Right ventricle myocardium inferior (tissue), 1 donor: ENCODE measurements around the gene SASH1. TPM values are rescaled to one million over a fixed set of nuclear protein-coding genes. Genes with fewer than 3 reads are reported as not detected.
A peak's percentile ranks its signal among the peaks of the same experiment; 100 is the strongest.

ENCODE experiments used
- ATAC-seq: fragments of 200-7000 bp; cut with Tn5 transposase; one replicate; pipeline ENCODE4 v1.9.1; 2020; ENCODE audit warnings: mild to moderate bottlenecking, moderate library complexity
- DNase-seq: peaks from one replicate; pipeline ENCODE4 v3.0.0; 2021; ENCODE audit errors: missing footprints
- intact Hi-C: fragments of 100-400 bp; cut with DNase I; formaldehyde crosslinking; loops from one replicate; pipeline ENCODE4 v1.11.0; 2022
- total RNA-seq: library from RNA; stranded (reverse); fragmentation: NEBNext Ultra II Directional; extraction: Animal tissue kit (Norgen Biotek cat#: 25700); gene quantifications from one replicate; pipeline ENCODE4 v1.2.1, GENCODE V29; 2021
- donor health status: DM: no; HTN: yes; CAD: no; lungs with severe emphysema.

The SASH1 gene
- total RNA-seq, 1 donor from 2014 or later = 36.8 TPM

DNA sequence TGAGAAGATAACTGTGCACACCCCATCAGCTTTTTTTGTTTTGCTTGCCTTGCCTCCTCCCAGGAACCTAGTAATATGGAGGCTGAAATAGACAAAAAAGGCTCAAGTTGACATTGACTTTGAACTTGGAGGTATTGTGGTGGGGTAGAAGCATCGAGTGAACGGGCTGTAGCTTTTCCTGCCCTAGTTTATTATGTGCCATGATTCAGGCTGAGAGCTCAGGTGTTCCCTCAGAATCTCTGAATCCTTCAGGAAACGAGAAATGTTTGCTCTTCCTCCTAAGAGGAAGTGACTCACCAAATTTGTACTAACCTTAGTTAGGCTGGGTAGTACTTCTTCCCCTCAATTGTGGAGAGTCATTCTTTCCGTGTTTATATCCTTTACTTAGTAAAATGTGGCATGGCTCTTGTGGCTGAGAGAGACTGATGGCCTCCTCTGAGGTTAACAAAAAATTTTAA, 98.8 kb downstream of the SASH1 start:
- intact Hi-C loops = loop anchor here (5.0 kb wide), 1 partner anchor 74 kb away; no protein-coding TSS in a partner anchor
- no peak for ATAC-seq

DNA sequence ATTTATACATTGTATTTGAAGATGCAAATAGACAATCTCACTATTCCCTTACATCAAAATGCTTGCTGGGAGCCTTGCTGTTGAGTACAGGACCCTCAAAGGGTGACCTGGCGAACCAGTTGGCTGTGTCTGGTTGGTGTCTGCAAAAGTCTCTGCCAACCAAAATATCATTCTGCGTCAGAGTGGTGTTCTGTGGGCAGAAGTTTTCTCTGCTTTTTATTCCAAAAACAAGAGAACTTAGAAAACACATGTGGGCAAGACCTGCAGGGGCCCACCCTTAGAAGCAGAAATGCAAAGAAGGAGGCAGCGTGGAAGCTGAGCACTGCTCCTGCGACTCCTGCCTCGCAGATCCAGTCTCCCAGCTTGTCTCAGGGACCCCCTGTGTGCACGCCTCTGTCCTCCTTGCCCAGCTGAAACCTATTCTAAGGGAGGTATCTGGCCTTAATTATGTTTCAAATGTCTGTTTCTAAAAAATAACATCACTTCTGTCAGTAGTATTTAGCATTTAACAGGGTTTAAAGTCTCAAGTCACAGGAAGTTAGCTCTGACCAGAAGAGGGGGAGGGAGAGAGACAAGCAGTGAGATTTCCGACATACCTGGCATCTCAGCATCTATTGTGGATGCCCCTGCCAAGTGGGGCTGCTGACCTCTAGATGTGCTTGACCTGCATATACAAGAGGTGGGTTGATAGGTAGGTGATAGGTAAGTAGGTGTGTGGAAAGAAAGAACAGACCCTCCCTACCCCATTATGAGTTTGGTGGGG, 101.3 kb downstream of the SASH1 start:
- ATAC-seq (no peak), DNase-seq (no peak)
- intact Hi-C loops = loop anchor here (5.0 kb wide), 1 partner anchor 77 kb away; no protein-coding TSS in a partner anchor

More for the DNA sequence above, 98.8 kb downstream of the SASH1 start:
- DNase-seq = no peak

DNA sequence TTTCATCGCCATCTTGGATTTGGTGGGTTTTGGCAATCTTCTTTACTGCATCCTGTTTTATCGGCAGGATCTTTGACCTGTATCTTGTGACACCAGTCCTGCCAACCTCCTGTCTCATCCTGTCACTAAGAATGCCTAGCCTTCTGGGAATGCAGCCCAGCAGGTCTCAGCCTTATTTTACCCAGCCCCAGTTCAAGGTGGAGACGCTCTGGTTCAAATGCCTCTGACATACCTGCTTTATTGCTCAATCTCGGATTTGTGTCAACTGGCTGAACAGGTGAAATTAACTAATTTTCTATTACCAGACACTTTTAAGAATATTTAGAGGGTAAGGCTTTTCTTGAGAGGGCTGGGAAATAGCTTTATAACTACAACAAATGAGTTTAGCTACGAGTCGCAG, 102.5 kb downstream of the SASH1 start:
- ATAC-seq (no peak), DNase-seq (no peak)
- intact Hi-C loops = no loop called here

DNA sequence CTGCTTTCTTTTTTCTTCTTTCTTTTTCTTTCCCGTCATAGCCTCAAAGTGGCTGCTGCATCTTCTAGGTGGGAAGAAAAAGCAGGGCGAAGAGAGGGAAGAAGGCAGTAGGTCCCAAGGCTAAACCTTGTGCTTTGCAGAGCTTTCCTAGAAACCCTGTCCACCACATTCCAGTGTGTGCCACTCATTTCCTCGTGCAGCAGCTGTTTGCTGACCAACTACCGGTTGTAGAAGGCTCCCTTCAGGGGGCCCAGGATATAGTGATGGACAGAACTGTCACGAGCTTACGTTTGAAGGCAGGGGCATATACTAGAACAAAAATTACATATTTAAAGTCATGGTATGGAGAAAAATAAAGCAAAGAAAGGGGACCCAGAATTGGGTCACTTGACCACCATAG, 103.0 kb downstream of the SASH1 start:
- no peak for DNase-seq
- intact Hi-C loops = no loop called here
- no peak for ATAC-seq

DNA sequence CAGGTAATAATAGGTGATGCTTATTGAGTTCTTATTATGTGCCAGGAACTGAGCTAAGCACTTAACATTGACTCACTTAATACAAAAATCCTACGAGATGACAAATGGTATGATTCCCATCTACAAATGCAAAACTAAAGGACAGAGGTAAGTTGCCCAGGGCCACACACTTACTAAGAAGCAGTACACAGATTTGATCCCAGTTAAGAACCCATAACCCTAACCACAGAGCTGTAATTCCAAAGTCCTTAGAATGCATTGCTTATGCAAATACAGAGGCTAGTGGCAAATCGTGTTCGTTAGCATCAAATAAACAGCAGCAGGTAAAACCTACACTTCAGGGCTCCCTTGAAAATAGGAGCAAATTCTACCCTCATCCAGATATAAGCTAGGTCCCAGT, 104.0 kb downstream of the SASH1 start:
- intact Hi-C loops = no loop called here
- no peak for ATAC-seq

DNA sequence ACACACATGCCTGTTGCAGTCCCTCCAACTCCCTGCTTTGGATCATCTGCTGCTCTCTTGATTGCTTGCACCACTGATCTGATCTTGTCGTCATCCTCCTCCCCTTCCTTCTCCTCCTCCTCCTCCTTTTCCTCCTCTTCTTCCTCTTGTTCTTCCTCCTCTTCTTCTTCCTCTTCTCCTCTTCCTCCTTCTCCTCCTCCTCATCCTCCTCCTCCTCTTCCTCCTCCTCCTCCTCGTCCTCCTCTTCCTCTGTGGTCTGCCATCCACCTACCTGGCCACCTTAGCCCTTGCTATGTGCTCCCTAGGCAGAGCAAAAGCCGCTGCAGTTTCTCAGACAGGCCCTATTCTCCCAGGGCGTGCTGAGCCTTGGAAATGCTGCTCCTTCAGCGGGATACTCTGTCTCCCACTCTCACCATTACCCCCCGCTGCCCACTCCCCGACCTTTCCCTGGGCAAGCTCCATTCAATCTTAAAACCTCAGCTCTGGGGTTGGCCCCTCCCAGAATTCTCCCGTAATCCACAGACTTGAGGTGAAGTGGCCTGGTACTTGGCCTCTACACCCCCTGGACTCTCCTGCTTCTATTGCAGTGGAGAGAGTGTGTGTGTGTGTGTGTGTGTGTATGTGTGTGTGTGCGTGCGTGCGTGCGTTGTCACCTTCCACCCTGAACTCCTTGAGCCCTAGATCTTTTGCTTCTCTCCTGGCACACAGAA, 105.0 kb downstream of the SASH1 start:
- intact Hi-C loops = no loop called here
- ATAC-seq (no peak), DNase-seq (no peak)

More for the DNA sequence above, 104.0 kb downstream of the SASH1 start:
- DNase-seq = no peak

DNA sequence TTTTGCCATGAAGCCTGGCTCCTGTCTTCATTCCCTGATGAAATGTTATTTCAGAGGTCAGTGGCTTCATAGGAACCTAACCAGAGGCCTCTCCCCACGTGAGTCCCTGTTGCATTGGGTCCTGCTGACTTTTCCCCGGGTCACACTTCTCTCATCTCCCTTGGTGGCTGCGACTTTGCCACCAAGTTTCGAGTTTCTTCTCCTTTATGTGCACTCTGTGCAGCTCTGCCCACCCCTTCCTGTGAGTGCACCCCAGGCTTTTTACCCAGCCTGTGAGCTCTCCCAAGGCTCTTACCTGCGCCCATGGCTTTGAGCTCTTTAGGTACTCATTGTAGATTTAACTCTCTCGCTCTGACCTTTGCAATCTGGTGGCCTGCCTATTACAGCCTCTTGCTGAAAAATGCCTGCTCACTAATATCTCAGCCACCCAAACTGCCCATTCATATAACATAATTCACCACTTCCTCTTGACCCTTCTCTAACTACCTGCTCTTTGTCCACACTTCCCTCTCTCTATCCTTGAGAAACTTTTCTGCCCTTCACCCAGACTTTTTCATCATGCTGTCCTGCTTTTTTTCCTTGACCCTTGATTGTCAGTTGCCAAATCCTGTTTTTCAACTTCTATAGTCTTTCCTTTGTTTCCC, 105.9 kb downstream of the SASH1 start:
- intact Hi-C loops = no loop called here
- DNase-seq (no peak), ATAC-seq (peak; percentile 15)

DNA sequence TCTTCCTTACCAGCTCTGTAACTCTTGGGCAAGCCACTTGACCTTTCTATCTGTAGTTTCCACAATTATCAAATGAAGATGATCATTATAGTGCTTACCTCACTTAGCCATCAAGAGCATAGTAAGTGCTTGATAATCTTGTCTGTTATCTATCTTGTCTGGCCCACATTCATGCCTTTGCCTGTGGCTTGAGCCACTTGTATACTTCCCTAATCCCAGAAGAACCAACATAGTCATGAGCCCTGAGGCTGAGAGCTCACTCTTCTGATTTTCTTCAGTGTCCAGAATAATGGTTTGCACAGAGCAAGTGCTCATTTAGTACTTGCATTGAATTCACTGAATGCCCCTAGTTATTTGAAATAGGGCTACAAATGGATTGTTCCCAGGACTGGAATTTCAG, 108.2 kb downstream of the SASH1 start:
- intact Hi-C loops = no loop called here
- DNase-seq (no peak), ATAC-seq (no peak)

DNA sequence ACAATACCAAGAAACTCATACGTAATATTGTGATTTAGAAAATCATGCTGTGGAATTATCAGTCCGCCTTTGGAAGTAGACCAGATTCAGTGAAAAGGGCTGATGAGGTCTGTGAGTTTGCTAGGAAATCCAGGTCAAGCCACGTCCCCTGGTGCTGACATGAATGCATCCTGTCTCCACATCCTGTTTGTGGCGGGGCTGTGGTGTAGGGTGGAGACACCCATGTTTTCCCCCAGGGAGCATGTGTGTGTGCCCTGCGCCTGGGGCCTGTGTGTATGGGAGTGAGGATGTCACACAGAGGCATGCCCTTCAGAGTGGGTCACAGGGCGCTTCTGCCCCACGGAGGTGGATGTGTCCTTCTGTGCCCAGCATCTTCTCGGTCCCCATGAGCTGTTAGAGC, 109.1 kb downstream of the SASH1 start:
- DNase-seq (no peak), ATAC-seq (no peak)
- intact Hi-C loops = no loop called here

DNA sequence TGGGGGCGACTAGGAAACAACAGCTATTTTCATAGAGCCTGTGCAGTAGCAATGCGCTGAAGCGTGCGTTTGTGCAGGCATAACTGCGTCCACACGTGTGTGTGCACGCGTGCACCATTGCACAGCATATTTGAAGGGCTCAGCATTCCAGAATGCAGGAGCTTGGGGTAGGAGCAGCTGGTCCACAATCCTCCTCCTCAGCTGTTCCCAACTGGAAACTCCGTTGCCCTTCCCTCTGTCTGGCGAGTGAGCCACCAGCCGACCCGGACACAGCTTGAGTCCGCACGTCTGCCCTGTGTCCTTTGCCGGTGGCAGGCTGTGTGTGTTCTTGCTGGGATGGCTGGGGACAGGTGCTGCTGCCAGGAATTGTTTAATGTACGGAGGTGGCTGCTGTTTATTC, 110.2 kb downstream of the SASH1 start:
- ATAC-seq = no peak
- no peak for DNase-seq
- intact Hi-C loops = no loop called here

DNA sequence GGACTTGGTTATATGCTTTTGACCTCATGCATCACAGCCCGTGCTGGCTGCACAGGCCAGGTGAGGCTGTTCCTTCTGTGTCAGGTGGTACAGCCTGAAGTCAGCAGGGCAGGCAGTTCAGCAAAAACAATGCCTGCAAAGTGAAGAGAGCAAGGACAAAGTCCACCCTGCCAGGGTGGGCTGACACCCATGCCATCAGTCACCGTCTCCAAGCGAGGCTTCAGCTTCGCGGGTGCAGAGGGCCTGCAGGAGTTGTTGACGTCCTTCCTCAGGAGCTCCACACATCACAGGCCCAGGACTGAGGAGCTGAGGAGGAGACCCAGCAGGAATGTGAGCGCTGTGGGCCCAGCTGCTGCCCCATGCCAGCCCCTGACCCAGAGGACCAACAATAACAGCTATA, 111.3 kb downstream of the SASH1 start:
- DNase-seq (no peak), ATAC-seq (no peak)
- intact Hi-C loops = no loop called here

DNA sequence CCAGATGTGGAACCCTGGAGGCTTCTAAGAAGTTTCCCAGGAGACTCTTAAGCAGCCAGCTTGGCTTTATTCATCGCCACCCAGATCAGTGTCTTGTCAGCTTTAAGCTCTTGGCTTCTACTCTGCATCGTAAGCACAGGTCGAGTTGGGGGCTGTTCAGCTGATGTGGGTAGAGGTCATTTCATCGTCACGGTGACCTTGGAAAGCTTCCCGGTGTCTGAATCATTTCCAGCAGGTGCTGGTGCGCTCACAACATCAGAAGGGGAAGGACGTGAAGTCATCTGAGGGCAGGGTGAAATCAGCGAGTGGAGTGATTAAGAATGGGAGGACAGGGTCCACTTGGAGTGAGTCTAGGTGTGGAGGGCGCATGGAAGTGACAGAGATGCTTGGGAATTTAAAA, 112.6 kb downstream of the SASH1 start:
- peak; percentile 18 for ATAC-seq
- no peak for DNase-seq
- intact Hi-C loops = no loop called here

DNA sequence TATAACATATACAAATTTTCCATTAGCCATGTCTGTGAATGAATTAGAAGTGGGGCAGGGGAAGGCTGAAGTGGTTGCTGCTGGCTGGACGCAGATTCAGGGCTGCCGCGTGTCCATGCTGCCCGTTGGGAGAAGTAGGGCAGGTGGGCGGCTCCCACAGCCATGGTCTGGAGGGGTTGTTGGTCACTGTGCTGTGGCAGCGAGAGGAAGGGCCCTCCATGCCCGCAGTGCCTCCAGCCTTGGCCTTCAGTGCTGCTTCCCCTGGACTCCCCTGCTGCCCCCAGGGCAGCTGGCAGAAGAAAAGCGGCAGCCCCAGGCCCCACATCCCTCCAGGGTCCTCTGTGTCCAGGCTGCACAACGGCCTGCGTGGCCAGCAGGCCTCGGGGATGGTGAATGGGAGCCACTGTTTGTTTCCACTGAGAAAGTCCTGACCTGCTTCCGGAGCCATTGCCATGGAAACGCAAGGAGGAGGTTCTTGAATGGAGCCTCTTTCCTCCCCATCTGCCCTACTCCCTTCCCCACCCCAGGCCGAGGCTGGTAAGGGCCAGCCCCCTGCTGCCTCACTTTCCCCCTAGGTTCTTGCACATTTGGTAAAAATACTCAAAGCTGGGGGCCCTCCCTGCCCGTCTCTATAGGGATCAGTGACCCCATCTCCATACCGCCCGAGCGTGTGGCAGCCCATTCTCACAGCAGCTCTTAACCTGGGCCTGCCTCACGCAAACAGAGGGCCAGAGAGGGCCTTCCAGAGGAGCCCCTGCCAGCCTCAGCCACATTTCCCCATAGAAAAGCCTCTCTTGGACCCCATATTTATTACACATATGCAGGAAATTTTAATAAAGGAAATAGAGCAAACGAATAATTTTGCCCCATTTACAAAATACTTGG, 113.3 kb downstream of the SASH1 start:
- ATAC-seq = no peak
- intact Hi-C loops = no loop called here
- no peak for DNase-seq

DNA sequence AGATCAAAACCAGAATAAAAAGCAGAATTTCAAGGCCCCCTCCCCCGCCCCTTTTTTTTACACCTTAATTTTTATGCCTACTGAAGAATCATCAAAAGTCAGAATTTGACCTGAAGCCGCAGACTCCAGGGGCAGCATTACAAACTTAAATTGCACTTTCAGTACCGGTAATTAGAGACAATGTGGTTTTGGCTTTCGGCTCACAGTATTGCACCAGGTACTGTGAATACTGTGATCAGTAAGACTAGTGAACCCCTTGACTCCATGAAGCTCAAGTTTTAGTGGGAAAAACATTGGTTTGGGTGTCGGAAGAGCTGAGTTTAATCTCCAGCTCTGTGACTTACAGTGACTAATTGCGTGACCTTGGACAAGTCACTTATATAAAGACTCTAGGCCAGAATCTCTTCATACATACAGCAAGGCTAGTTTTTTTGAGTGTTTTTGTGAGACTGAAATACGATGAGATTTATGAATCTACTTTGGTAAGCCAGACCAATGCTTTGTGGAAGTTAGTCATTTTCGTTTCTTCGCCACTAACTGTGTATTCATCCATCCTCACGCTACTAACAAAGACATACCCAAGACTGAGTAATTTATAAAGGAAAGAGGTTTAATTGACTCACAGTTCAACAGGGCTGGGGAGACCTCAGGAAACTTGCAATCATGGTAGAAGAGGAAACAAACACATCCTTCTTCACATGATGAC, 114.7 kb downstream of the SASH1 start:
- DNase-seq = no peak
- ATAC-seq = no peak
- intact Hi-C loops = no loop called here

DNA sequence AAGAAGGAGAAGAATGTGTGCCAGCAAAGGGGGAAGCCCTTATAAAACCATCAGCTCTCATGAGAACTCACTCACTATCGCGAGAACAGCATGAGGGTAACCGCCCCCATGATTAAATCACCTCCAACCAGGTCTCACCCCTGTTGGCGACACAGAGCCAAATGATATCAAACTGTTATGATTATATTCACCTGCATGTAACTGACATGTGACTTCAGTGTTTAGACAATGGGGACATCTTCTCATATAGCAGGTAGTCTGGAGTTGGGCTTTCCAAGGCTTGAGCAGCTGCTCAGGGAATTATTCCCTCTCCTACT, 115.2 kb downstream of the SASH1 start:
- DNase-seq (no peak), ATAC-seq (no peak)
- intact Hi-C loops = no loop called here

DNA sequence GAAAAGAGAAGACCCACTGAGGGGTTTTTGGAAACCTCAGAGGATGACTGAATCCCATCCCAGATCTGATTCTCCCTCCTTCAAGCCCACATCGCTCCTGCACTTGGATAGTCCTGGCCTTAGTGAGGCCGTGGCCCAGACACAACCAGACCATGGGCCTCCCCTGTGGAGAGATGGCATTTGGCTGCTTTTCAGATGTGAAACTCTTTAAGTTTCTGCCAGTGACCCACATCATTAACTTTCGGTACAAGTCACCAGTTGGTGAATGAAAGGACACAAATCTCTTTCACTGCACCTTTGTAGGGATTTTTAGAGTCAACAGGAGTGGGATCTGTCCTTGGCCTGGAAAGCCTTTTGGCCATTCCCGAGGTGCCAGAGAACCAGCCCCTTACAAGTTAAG, 116.6 kb downstream of the SASH1 start:
- DNase-seq = no peak
- no peak for ATAC-seq
- intact Hi-C loops = no loop called here

DNA sequence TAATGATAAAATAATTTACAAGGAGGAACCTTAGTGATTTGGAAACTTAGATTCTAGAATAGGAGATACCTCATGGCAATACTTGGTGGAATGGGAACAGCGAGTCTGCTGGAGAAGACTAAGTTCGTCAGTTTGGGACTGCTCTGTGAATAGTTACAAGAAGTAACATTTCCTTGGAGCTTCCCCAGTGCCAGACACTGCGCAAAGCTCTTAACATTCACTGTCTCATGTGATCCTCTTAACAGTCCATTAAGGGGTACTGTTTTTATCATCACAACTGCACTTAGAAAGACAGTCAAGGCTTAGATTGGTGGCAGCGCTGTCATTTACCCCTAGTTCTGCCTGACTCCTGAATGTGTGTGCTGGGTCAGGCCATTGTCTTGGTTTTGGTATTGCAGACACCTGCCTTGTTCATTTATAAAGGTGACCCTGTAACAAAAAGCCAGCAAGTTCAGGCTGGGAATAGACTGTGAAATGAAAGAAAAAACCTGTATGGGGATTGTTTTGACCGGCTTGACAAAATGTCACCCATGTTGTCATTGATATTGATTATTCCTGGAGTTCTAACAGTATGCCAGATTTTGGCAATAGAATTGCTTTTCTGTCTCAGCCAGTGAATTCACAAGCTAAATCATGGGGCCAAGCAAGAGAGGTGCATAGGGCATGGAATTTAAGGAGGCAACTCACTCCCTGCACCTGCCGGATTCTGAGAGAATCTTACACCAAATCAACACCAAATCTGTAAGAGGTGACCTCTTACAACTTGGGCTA, 118.4 kb downstream of the SASH1 start:
- intact Hi-C loops = loop anchor here (5.0 kb wide), 3 partner anchors 94 to 204 kb away; partner anchors contain the start of gene SASH1
- ATAC-seq = peak; percentile 26
- DNase-seq = no peak
